ENCODE data around the gene LRRFIP1.
A peak's percentile ranks its signal among the peaks of the same experiment; 100 is the strongest.

LRRFIP1 gene

GRCh38 chr2:237706257-237706656 lies 78.9 kb downstream of the LRRFIP1 start:
- no peak overlapping the region for H3K4me3 ChIP-seq (replicated peaks; ENCODE audit: insufficient read depth, low read length)
- TF ChIP-seq GABPA (IDR thresholded peaks at IDR 0.05; ENCODE audit: low read depth) (no peak), POLR2AphosphoS5 (IDR thresholded peaks at IDR 0.05; ENCODE audit: low read depth) (no peak), REST (IDR thresholded peaks at IDR 0.05; ENCODE audit: insufficient replicate concordance, low read depth) (no peak), CTCF (IDR thresholded peaks at IDR 0.05; ENCODE audit: insufficient read depth, low read length) (no peak), SPI1 (IDR thresholded peaks at IDR 0.05; ENCODE audit: borderline replicate concordance, low read depth) (no peak)
- no peak overlapping the region for H3K27ac ChIP-seq (replicated peaks)
- H3K27me3 ChIP-seq (ENCODE audit: insufficient read depth, poor library complexity, severe bottlenecking): no peaks in the 10 kb centered on the region
- DNase-seq (ENCODE audit: low read depth in 1 of 2, low spot score in 1 of 2): no peak

GRCh38 chr2:237708065-237708398 lies 80.6 kb downstream of the LRRFIP1 start:
- DNase-seq (ENCODE audit: low read depth in 1 of 2, low spot score in 1 of 2): no peak
- Histone ChIP-seq H3K27me3 (ENCODE audit: insufficient read depth, poor library complexity, severe bottlenecking) (no peaks in the 10 kb centered on the region), H3K4me3 (replicated peaks; ENCODE audit: insufficient read depth, low read length) (no peak overlapping the region), H3K27ac (replicated peaks) (0 out of 2 replicates have a peak overlapping the region, but pooled peaks have one; percentile 0)
- TF ChIP-seq POLR2AphosphoS5 (IDR thresholded peaks at IDR 0.05; ENCODE audit: low read depth): no peak
- TF ChIP-seq REST (IDR thresholded peaks at IDR 0.05; ENCODE audit: insufficient replicate concordance, low read depth): no peak
- no peak for TF ChIP-seq GABPA (IDR thresholded peaks at IDR 0.05; ENCODE audit: low read depth)
- TF ChIP-seq SPI1 (IDR thresholded peaks at IDR 0.05; ENCODE audit: borderline replicate concordance, low read depth): no peak
- TF ChIP-seq CTCF (IDR thresholded peaks at IDR 0.05; ENCODE audit: insufficient read depth, low read length): no peak

- Histone ChIP-seq H3K27ac (replicated peaks) (no peak overlapping the region), H3K27me3 (ENCODE audit: insufficient read depth, poor library complexity, severe bottlenecking) (no peaks in the 10 kb centered on the region), H3K4me3 (replicated peaks; ENCODE audit: insufficient read depth, low read length) (no peak overlapping the region)
- TF ChIP-seq REST (IDR thresholded peaks at IDR 0.05; ENCODE audit: insufficient replicate concordance, low read depth) (no peak), GABPA (IDR thresholded peaks at IDR 0.05; ENCODE audit: low read depth) (no peak), SPI1 (IDR thresholded peaks at IDR 0.05; ENCODE audit: borderline replicate concordance, low read depth) (no peak), CTCF (IDR thresholded peaks at IDR 0.05; ENCODE audit: insufficient read depth, low read length) (no peak), POLR2AphosphoS5 (IDR thresholded peaks at IDR 0.05; ENCODE audit: low read depth) (no peak)
- no peak for DNase-seq (ENCODE audit: low read depth in 1 of 2, low spot score in 1 of 2)
These were observed 81.1 kb downstream of the LRRFIP1 start for GRCh38 chr2:237708491-237708890.
